Astrocyte of the cerebellum (primary cell): ENCODE measurements around the gene MCEMP1.

ENCODE experiments used
- DNase-seq: peaks from one replicate; pipeline ENCODE4 v3.0.0-alpha.2; 2011; ENCODE audit warnings: low read depth
- H3K4me3 ChIP-seq: 2 replicates; pipeline ENCODE4 v1.5.1; 2011; ENCODE audit warnings: mild to moderate bottlenecking, low read depth, low read length, moderate library complexity
- in situ Hi-C: cut with HindIII; loops from 2 replicates; pipeline ENCODE4 v1.10.0; 2017; ENCODE audit warnings: low sequenced_read_pairs
- TF ChIP-seq, protein P1 (sequence below): IDR thresholded peaks from 2 replicates; pipeline ENCODE4 v1.5.1; 2012; ENCODE audit warnings: low read length, low read depth, moderate library complexity, mild to moderate bottlenecking; ENCODE audit errors: missing control alignments

The MCEMP1 gene

DNA sequence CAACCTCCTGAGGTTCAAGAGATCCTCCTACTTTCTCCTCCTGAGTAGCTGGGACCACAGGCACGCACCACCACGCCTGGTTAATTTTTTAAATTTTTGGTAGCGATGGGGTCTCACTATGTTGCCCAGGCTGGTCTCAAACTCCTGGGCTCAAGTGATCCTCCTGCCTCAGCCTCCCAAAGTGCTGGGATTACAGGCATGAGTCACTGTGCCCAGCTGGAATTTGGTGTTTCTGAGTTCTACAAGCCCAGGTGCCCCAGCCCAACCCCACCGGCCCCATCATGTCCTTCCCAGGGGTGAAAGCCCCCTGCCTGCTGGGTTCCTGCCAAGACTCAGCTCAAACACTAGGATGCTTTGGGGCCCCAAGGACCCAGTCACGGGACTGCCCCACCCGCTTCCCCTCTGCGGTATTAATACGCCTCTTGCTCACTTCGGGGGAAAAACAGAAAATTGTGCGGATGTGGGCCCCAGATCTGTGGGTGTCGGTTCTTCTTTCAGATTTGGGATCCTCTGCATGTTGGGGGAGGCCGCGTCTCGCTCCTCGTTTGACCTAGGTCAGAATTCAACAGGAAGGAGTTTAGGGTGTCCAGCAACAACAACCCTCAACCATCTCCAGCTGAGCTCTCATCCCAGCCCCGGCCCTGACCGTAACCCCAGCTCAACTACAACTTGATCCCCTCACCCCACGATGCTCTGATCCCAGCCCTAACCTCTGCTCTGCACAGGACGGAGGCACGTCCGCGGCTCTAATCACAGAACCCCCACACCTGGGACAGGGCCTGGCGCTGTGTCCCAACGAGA is 28.7 kb downstream of the MCEMP1 start:
- DNase-seq: no peak
- TF ChIP-seq, protein P1, sequence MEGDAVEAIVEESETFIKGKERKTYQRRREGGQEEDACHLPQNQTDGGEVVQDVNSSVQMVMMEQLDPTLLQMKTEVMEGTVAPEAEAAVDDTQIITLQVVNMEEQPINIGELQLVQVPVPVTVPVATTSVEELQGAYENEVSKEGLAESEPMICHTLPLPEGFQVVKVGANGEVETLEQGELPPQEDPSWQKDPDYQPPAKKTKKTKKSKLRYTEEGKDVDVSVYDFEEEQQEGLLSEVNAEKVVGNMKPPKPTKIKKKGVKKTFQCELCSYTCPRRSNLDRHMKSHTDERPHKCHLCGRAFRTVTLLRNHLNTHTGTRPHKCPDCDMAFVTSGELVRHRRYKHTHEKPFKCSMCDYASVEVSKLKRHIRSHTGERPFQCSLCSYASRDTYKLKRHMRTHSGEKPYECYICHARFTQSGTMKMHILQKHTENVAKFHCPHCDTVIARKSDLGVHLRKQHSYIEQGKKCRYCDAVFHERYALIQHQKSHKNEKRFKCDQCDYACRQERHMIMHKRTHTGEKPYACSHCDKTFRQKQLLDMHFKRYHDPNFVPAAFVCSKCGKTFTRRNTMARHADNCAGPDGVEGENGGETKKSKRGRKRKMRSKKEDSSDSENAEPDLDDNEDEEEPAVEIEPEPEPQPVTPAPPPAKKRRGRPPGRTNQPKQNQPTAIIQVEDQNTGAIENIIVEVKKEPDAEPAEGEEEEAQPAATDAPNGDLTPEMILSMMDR: no peak
- in situ Hi-C loops: no loop called here
- H3K4me3 ChIP-seq: no peak overlapping the region

DNA sequence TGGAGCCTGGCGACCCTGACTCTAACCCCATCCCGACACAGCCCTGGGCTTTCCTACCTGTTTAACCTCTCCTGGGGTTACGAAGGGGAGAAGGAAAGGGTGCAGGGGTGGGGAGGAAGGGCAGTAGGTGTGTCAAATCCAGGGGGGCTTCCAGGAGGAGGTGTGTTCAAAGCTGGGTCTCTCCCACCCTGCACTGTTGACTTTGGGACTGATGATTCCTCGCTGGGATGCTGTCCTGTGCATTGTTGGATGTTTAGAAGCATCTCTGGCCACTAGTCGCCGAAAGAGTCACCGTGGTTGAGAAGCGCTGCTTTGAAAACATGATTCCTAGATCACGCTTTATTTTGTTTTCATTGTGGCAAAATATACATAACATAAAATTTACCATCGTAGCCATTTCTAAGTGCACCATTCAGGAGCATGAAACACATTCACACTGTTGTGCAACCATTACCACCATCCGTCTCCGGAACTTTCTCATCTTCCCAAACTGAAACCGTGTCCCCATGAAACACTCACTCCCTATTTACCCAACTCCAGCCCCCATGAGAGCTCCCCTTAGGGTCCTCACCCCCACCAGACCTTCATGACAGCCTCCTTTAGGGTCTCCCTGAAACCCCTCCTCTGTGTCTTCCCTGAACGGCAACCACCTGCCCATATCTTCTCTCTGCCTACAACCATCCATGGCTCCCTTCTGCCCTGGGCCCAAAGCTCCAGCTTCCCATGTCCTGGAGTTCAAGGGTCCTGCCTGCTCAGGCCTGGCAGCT is 29.5 kb downstream of the MCEMP1 start:
- TF ChIP-seq, protein P1: no peak
- DNase-seq: no peak
- no peak overlapping the region for H3K4me3 ChIP-seq
- in situ Hi-C loops: no loop called here

DNA sequence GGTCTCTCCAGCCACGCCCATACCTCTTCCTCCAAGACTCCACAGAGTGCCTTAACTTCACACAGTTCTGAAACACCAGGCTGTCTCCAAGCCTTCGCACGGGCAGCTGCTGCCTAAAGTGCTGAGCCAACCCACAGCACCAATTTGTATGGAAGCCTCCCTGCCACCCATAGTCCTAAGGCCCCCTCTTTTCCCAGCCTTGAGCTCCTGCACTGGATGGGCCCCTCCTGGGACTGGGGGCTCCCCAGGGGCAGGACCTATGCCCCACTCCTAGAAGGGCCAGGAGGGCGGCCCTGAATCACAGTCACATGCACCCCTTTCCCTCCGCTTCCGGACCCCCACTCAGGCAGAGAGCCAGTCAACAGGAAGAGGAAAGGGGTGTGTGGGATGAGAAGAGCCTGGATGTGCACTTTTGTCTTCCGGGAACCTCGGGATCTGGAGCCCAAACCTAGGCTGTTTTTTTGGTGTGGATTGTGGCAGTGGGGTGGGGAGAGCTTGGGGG is 30.1 kb downstream of the MCEMP1 start:
- TF ChIP-seq, protein P1: no peak
- H3K4me3 ChIP-seq: no peak overlapping the region
- in situ Hi-C loops: no loop called here
- no peak for DNase-seq

DNA sequence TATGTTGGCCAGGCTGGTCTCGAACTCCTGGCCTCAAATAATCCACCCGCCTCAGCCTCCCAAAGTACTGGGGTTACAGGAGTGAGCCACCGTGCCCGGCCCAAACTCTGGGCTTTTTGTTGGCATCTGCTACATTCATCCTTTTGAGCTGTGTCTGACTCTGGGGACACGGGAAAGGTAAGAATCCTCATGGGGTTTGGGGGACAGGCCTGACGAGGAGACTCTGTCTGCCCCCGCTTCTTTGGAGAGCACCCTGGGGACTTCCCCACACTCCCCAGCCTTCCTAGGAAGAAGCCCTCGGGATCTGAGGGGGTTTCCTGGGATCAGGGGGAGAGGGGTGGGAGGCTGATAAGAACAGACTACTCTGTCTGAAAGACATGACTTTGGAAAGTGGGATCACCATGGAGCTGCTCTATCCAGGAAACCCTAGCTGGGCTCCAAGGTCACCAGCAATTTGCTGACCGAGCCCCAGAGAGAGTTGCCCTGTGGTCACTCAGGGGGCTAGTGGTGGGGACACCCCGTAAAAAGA is 33.1 kb downstream of the MCEMP1 start:
- no peak overlapping the region for H3K4me3 ChIP-seq
- DNase-seq: no peak
- in situ Hi-C loops: no loop called here
- TF ChIP-seq, protein P1: no peak

DNA sequence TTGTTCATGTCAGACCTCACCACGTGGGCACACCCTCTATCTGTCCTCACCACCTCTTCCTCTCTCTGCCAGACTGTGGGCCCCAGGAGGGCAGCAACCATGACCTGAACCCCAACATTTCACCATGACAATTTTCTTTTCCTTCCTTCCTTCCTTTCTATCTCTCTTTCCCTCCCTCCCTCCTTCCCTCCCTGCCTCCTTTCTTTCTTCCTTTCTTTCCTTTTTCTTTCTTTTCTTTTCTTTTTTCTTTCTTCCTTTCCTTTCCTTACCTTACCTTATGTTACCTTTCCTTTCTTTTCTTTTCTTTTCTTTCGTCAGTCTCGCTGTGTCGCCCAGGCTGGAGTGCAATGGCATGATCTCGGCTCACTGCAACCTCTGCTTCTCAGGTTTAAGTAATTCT is 33.7 kb downstream of the MCEMP1 start:
- in situ Hi-C loops: no loop called here
- TF ChIP-seq, protein P1: no peak
- H3K4me3 ChIP-seq: no peak overlapping the region
- DNase-seq: no peak

DNA sequence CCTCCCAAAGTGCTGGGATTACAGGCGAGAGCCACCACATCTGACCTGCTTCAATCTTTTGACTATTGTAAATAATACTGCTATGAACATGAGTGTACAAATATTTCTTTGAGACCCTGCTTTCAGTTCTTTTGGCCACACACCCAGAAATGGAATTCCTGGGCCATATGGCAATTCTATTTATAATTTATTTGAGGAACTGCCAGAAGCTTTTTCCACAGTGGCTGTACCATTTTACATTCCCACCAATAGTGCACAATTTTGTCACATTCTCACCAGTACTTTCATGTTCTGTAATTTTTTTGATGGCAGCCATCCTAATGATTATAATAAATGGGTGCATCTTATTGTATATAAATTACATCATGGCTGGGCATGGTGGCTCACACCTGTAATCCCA is 38.8 kb downstream of the MCEMP1 start:
- in situ Hi-C loops: no loop called here
- no peak for DNase-seq
- TF ChIP-seq, protein P1: no peak
- no peak overlapping the region for H3K4me3 ChIP-seq
